ENCODE measurements around the gene TPST2.

Gene TPST2

GRCh38 chr22:26570864-26571525 is 18.9 kb downstream of the TPST2 start:
- peaks cover 0 to 4% of the 10 kb centered on the region in 2 donors for H3K36me3 ChIP-seq (ENCODE audit: control insufficient read depth in 1 of 2, insufficient read depth in 2 of 2, low read length in 2 of 2)
- H3K4me3 ChIP-seq (ENCODE audit: low read depth in 1 of 2, low read length in 2 of 2): no peak overlapping the region
- no peak overlapping the region for H3K9ac ChIP-seq (ENCODE audit: low read depth in 1 of 2, low read length in 2 of 2)
- H3K4me1 ChIP-seq (ENCODE audit: control insufficient read depth in 1 of 2, insufficient read depth in 2 of 2, low read length in 2 of 2): peaks cover 14 to 28% of the 10 kb centered on the region in 2 donors
- H3K9me3 ChIP-seq (ENCODE audit: control insufficient read depth in 1 of 2, low read length in 2 of 2): no peaks in the 10 kb centered on the region
- no peak overlapping the region for H3K27ac ChIP-seq (ENCODE audit: low read depth, low read length)
- no peaks in the 10 kb centered on the region for H3K27me3 ChIP-seq (ENCODE audit: control insufficient read depth in 1 of 2, insufficient read depth in 2 of 2, low read length in 2 of 2)

- H3K9me3 ChIP-seq (ENCODE audit: control insufficient read depth in 1 of 2, low read length in 2 of 2): no peaks in the 10 kb centered on the region
- H3K36me3 ChIP-seq (ENCODE audit: control insufficient read depth in 1 of 2, insufficient read depth in 2 of 2, low read length in 2 of 2): peaks cover 0 to 8% of the 10 kb centered on the region in 2 donors
- peaks cover 13 to 28% of the 10 kb centered on the region in 2 donors for H3K4me1 ChIP-seq (ENCODE audit: control insufficient read depth in 1 of 2, insufficient read depth in 2 of 2, low read length in 2 of 2)
- H3K4me3 ChIP-seq (ENCODE audit: low read depth in 1 of 2, low read length in 2 of 2): no peak overlapping the region
- no peak overlapping the region for H3K9ac ChIP-seq (ENCODE audit: low read depth in 1 of 2, low read length in 2 of 2)
- H3K27ac ChIP-seq (ENCODE audit: low read depth, low read length): no peak overlapping the region
- H3K27me3 ChIP-seq (ENCODE audit: control insufficient read depth in 1 of 2, insufficient read depth in 2 of 2, low read length in 2 of 2): no peaks in the 10 kb centered on the region
Observed at GRCh38 chr22:26570115-26570514, 19.8 kb downstream of the TPST2 start.

GRCh38 chr22:26568207-26568706 is 21.7 kb downstream of the TPST2 start:
- Histone ChIP-seq H3K27me3 (ENCODE audit: control insufficient read depth in 1 of 2, insufficient read depth in 2 of 2, low read length in 2 of 2) (no peaks in the 10 kb centered on the region), H3K9me3 (ENCODE audit: control insufficient read depth in 1 of 2, low read length in 2 of 2) (no peaks in the 10 kb centered on the region), H3K36me3 (ENCODE audit: control insufficient read depth in 1 of 2, insufficient read depth in 2 of 2, low read length in 2 of 2) (peaks cover 5 to 14% of the 10 kb centered on the region in 2 donors), H3K27ac (ENCODE audit: low read depth, low read length) (no peak overlapping the region), H3K9ac (ENCODE audit: low read depth in 1 of 2, low read length in 2 of 2) (no peak overlapping the region), H3K4me3 (ENCODE audit: low read depth in 1 of 2, low read length in 2 of 2) (no peak overlapping the region), H3K4me1 (ENCODE audit: control insufficient read depth in 1 of 2, insufficient read depth in 2 of 2, low read length in 2 of 2) (peaks cover 2 to 11% of the 10 kb centered on the region in 2 donors)

GRCh38 chr22:26567610-26568009 is 22.3 kb downstream of the TPST2 start:
- Histone ChIP-seq H3K36me3 (ENCODE audit: control insufficient read depth in 1 of 2, insufficient read depth in 2 of 2, low read length in 2 of 2) (peaks cover 5 to 14% of the 10 kb centered on the region in 2 donors), H3K4me3 (ENCODE audit: low read depth in 1 of 2, low read length in 2 of 2) (no peak overlapping the region), H3K27ac (ENCODE audit: low read depth, low read length) (no peak overlapping the region), H3K9me3 (ENCODE audit: control insufficient read depth in 1 of 2, low read length in 2 of 2) (no peaks in the 10 kb centered on the region), H3K9ac (ENCODE audit: low read depth in 1 of 2, low read length in 2 of 2) (no peak overlapping the region), H3K27me3 (ENCODE audit: control insufficient read depth in 1 of 2, insufficient read depth in 2 of 2, low read length in 2 of 2) (no peaks in the 10 kb centered on the region), H3K4me1 (ENCODE audit: control insufficient read depth in 1 of 2, insufficient read depth in 2 of 2, low read length in 2 of 2) (peaks cover 0 to 5% of the 10 kb centered on the region in 2 donors)

- Histone ChIP-seq H3K4me3 (ENCODE audit: low read depth in 1 of 2, low read length in 2 of 2) (no peak overlapping the region), H3K27ac (ENCODE audit: low read depth, low read length) (no peak overlapping the region), H3K36me3 (ENCODE audit: control insufficient read depth in 1 of 2, insufficient read depth in 2 of 2, low read length in 2 of 2) (peaks cover 5 to 14% of the 10 kb centered on the region in 2 donors), H3K4me1 (ENCODE audit: control insufficient read depth in 1 of 2, insufficient read depth in 2 of 2, low read length in 2 of 2) (peaks cover 0 to 5% of the 10 kb centered on the region in 2 donors), H3K9ac (ENCODE audit: low read depth in 1 of 2, low read length in 2 of 2) (no peak overlapping the region), H3K27me3 (ENCODE audit: control insufficient read depth in 1 of 2, insufficient read depth in 2 of 2, low read length in 2 of 2) (no peaks in the 10 kb centered on the region), H3K9me3 (ENCODE audit: control insufficient read depth in 1 of 2, low read length in 2 of 2) (no peaks in the 10 kb centered on the region)
Observed at GRCh38 chr22:26566994-26567393, 22.9 kb downstream of the TPST2 start.

GRCh38 chr22:26565889-26566288 is 24.0 kb downstream of the TPST2 start:
- Histone ChIP-seq H3K9ac (ENCODE audit: low read depth in 1 of 2, low read length in 2 of 2) (no peak overlapping the region), H3K9me3 (ENCODE audit: control insufficient read depth in 1 of 2, low read length in 2 of 2) (no peaks in the 10 kb centered on the region), H3K36me3 (ENCODE audit: control insufficient read depth in 1 of 2, insufficient read depth in 2 of 2, low read length in 2 of 2) (peaks cover 5 to 14% of the 10 kb centered on the region in 2 donors), H3K27me3 (ENCODE audit: control insufficient read depth in 1 of 2, insufficient read depth in 2 of 2, low read length in 2 of 2) (no peaks in the 10 kb centered on the region), H3K4me3 (ENCODE audit: low read depth in 1 of 2, low read length in 2 of 2) (no peak overlapping the region), H3K27ac (ENCODE audit: low read depth, low read length) (no peak overlapping the region), H3K4me1 (ENCODE audit: control insufficient read depth in 1 of 2, insufficient read depth in 2 of 2, low read length in 2 of 2) (peaks cover 0 to 5% of the 10 kb centered on the region in 2 donors)

GRCh38 chr22:26565181-26565580 is 24.8 kb downstream of the TPST2 start:
- H3K9me3 ChIP-seq (ENCODE audit: control insufficient read depth in 1 of 2, low read length in 2 of 2): no peaks in the 10 kb centered on the region

GRCh38 chr22:26564672-26565071 is 25.3 kb downstream of the TPST2 start:
- H3K27ac ChIP-seq (ENCODE audit: low read depth, low read length): no peak overlapping the region
- no peak overlapping the region for H3K4me3 ChIP-seq (ENCODE audit: low read depth in 1 of 2, low read length in 2 of 2)
- H3K9me3 ChIP-seq (ENCODE audit: control insufficient read depth in 1 of 2, low read length in 2 of 2): no peaks in the 10 kb centered on the region
- no peaks in the 10 kb centered on the region for H3K27me3 ChIP-seq (ENCODE audit: control insufficient read depth in 1 of 2, insufficient read depth in 2 of 2, low read length in 2 of 2)
- H3K9ac ChIP-seq (ENCODE audit: low read depth in 1 of 2, low read length in 2 of 2): no peak overlapping the region
- peaks cover 5 to 10% of the 10 kb centered on the region in 2 donors for H3K36me3 ChIP-seq (ENCODE audit: control insufficient read depth in 1 of 2, insufficient read depth in 2 of 2, low read length in 2 of 2)
- no peaks in the 10 kb centered on the region for H3K4me1 ChIP-seq (ENCODE audit: control insufficient read depth in 1 of 2, insufficient read depth in 2 of 2, low read length in 2 of 2)

More at GRCh38 chr22:26565181-26565580, 24.8 kb downstream of the TPST2 start:
- Histone ChIP-seq H3K9ac (ENCODE audit: low read depth in 1 of 2, low read length in 2 of 2) (no peak overlapping the region), H3K4me3 (ENCODE audit: low read depth in 1 of 2, low read length in 2 of 2) (no peak overlapping the region), H3K4me1 (ENCODE audit: control insufficient read depth in 1 of 2, insufficient read depth in 2 of 2, low read length in 2 of 2) (peaks cover 0 to 2% of the 10 kb centered on the region in 2 donors), H3K27ac (ENCODE audit: low read depth, low read length) (no peak overlapping the region), H3K27me3 (ENCODE audit: control insufficient read depth in 1 of 2, insufficient read depth in 2 of 2, low read length in 2 of 2) (no peaks in the 10 kb centered on the region), H3K36me3 (ENCODE audit: control insufficient read depth in 1 of 2, insufficient read depth in 2 of 2, low read length in 2 of 2) (peaks cover 5 to 10% of the 10 kb centered on the region in 2 donors)

GRCh38 chr22:26564181-26564580 is 25.8 kb downstream of the TPST2 start:
- Histone ChIP-seq H3K9ac (ENCODE audit: low read depth in 1 of 2, low read length in 2 of 2) (no peak overlapping the region), H3K9me3 (ENCODE audit: control insufficient read depth in 1 of 2, low read length in 2 of 2) (no peaks in the 10 kb centered on the region), H3K4me3 (ENCODE audit: low read depth in 1 of 2, low read length in 2 of 2) (no peak overlapping the region), H3K27me3 (ENCODE audit: control insufficient read depth in 1 of 2, insufficient read depth in 2 of 2, low read length in 2 of 2) (no peaks in the 10 kb centered on the region), H3K27ac (ENCODE audit: low read depth, low read length) (no peak overlapping the region), H3K36me3 (ENCODE audit: control insufficient read depth in 1 of 2, insufficient read depth in 2 of 2, low read length in 2 of 2) (peaks cover 5 to 10% of the 10 kb centered on the region in 2 donors), H3K4me1 (ENCODE audit: control insufficient read depth in 1 of 2, insufficient read depth in 2 of 2, low read length in 2 of 2) (no peaks in the 10 kb centered on the region)

GRCh38 chr22:26563022-26563421 is 26.9 kb downstream of the TPST2 start:
- no peaks in the 10 kb centered on the region for H3K4me1 ChIP-seq (ENCODE audit: control insufficient read depth in 1 of 2, insufficient read depth in 2 of 2, low read length in 2 of 2)
- H3K9me3 ChIP-seq (ENCODE audit: control insufficient read depth in 1 of 2, low read length in 2 of 2): no peaks in the 10 kb centered on the region
- H3K27me3 ChIP-seq (ENCODE audit: control insufficient read depth in 1 of 2, insufficient read depth in 2 of 2, low read length in 2 of 2): no peaks in the 10 kb centered on the region
- no peak overlapping the region for H3K27ac ChIP-seq (ENCODE audit: low read depth, low read length)
- H3K4me3 ChIP-seq (ENCODE audit: low read depth in 1 of 2, low read length in 2 of 2): no peak overlapping the region
- peaks cover 5 to 10% of the 10 kb centered on the region in 2 donors for H3K36me3 ChIP-seq (ENCODE audit: control insufficient read depth in 1 of 2, insufficient read depth in 2 of 2, low read length in 2 of 2)
- H3K9ac ChIP-seq (ENCODE audit: low read depth in 1 of 2, low read length in 2 of 2): no peak overlapping the region

Data from duodenal mucosa (tissue), 2 donors.